Natural killer cell (primary cell): ENCODE data around the gene ZNF280C. TPM values are rescaled to one million over a fixed set of nuclear protein-coding genes. Genes with fewer than 3 reads are reported as not detected.

Source experiments
- ATAC-seq, 3 donors: fragments of 150-1000 bp in 2 of 3; fragments of 200-7000 bp in 1 of 3; cut with Tn5 transposase; 1 replicate in 1 of 3; 2 replicates in 2 of 3; pipeline ENCODE4 v1.10.0; 2021; ENCODE audit warnings: mild to moderate bottlenecking in 2 of 3, moderate library complexity in 2 of 3
- DNase-seq, 2 donors: peaks; one replicate each; pipeline versions ENCODE4 v3.0.0 to v3.0.0-alpha.2; 2013 to 2021; ENCODE audit warnings: mixed read lengths in 1 of 2
- H3K27ac ChIP-seq: one replicate; pipeline ENCODE4 v1.5.1; 2013; ENCODE audit warnings: mild to moderate bottlenecking, low read length
- H3K27me3 ChIP-seq: one replicate; pipeline ENCODE4 v1.6.1; 2013; ENCODE audit warnings: low read length; ENCODE audit not compliant: control insufficient read depth, insufficient read depth
- H3K36me3 ChIP-seq: one replicate; pipeline ENCODE4 v1.6.1; 2013; ENCODE audit warnings: low read length; ENCODE audit not compliant: control insufficient read depth, insufficient read depth
- H3K4me1 ChIP-seq: one replicate; pipeline ENCODE4 v1.6.1; 2013; ENCODE audit warnings: low read length; ENCODE audit not compliant: control insufficient read depth, insufficient read depth
- H3K4me3 ChIP-seq: one replicate; pipeline ENCODE4 v1.5.1; 2013; ENCODE audit warnings: low read length
- H3K9me3 ChIP-seq: one replicate; pipeline ENCODE4 v1.6.1; 2013; ENCODE audit warnings: low read length; ENCODE audit not compliant: control insufficient read depth, insufficient read depth
- H3K27ac Mint-ChIP-seq, 2 donors: one replicate each; pipeline ENCODE4 v1.8.0; 2022; ENCODE audit warnings: mild to moderate bottlenecking in 2 of 2, mixed read lengths in 2 of 2, moderate library complexity in 1 of 2
- H3K27me3 Mint-ChIP-seq, 2 donors: one replicate each; pipeline ENCODE4 v1.8.0; 2022; ENCODE audit warnings: low read depth in 2 of 2, mixed read lengths in 2 of 2
- H3K36me3 Mint-ChIP-seq: one replicate; pipeline ENCODE4 v1.8.0; 2022; ENCODE audit warnings: mixed read lengths
- H3K4me1 Mint-ChIP-seq, 2 donors: one replicate each; pipeline ENCODE4 v1.8.0; 2022; ENCODE audit warnings: mixed read lengths in 2 of 2
- H3K4me3 Mint-ChIP-seq: one replicate; pipeline ENCODE4 v1.8.0; 2022; ENCODE audit warnings: mild to moderate bottlenecking, moderate library complexity, mixed read lengths
- H3K9me3 Mint-ChIP-seq, 2 donors: one replicate each; pipeline ENCODE4 v1.8.0; 2022; ENCODE audit warnings: mixed read lengths in 2 of 2
- CTCF ChIP-seq: fragments of 200-600 bp; IDR thresholded peaks from one replicate; pipeline ENCODE4 v1.8.0; 2022; ENCODE audit warnings: antibody characterized with exemption
- WGBS: methylation state at CpG from one replicate; pipeline ENCODE4 v1.1.7; 2013; ENCODE audit warnings: missing lambda C conversion rate; ENCODE audit not compliant: insufficient coverage; 5-methylcytosine and 5-hydroxymethylcytosine counted together
- intact Hi-C: fragments of 100-400 bp; cut with micrococcal nuclease; formaldehyde crosslinking; loops from one replicate; pipeline ENCODE4 v1.14.2; 2022
- total RNA-seq, 4 donors: library from RNA; stranded (reverse); fragments of 120-200 nt in 1 of 4; gene quantifications; one replicate each; pipeline versions ENCODE4 v1.2.3 to v1.2.4, GENCODE V29; 2013 to 2022

Gene ZNF280C
- total RNA-seq, 3 donors from 2014 or later (not counting 1 experiment from before 2014, with no cell fraction given): 5.5 to 6.0 (median 5.8) TPM

- Histone ChIP-seq H3K4me1 (peaks cover 15% of the 10 kb centered on the region), H3K27ac (no peak overlapping the region), H3K36me3 (peaks cover 2% of the 10 kb centered on the region), H3K27me3 (no peaks in the 10 kb centered on the region), H3K4me3 (no peak overlapping the region), H3K9me3 (no peaks in the 10 kb centered on the region)
- H3K9me3 Mint-ChIP-seq: no peaks in the 10 kb centered on the region
- intact Hi-C loops: no loop called here
- ATAC-seq: no peak
- H3K4me1 Mint-ChIP-seq: peaks cover 5 to 15% of the 10 kb centered on the region in 2 donors
- H3K4me3 Mint-ChIP-seq: no peak overlapping the region
- no peak for DNase-seq
- WGBS: 79% methylated on average over 6 of the region's 11 CpGs
- TF ChIP-seq CTCF: no peak
- peak overlapping the region; percentile 39 to 70 for H3K27ac Mint-ChIP-seq
- H3K36me3 Mint-ChIP-seq: no peaks in the 10 kb centered on the region
- H3K27me3 Mint-ChIP-seq: no peaks in the 10 kb centered on the region
Measured at GRCh38 chrX:130184168-130184567, 84.5 kb downstream of the ZNF280C start.

GRCh38 chrX:130179579-130180215 lies 89.0 kb downstream of the ZNF280C start:
- Histone ChIP-seq H3K27ac (no peak overlapping the region), H3K27me3 (no peaks in the 10 kb centered on the region), H3K4me3 (no peak overlapping the region), H3K36me3 (peaks cover 2% of the 10 kb centered on the region), H3K4me1 (peaks cover 29% of the 10 kb centered on the region), H3K9me3 (no peaks in the 10 kb centered on the region)
- H3K4me3 Mint-ChIP-seq: no peak overlapping the region
- peak in 1 of 2 donors; percentile 71 for DNase-seq
- H3K27me3 Mint-ChIP-seq: no peaks in the 10 kb centered on the region
- no peaks in the 10 kb centered on the region for H3K9me3 Mint-ChIP-seq
- TF ChIP-seq CTCF: no peak
- no peaks in the 10 kb centered on the region for H3K36me3 Mint-ChIP-seq
- peak overlapping the region in 1 of 2 donors; percentile 28 for H3K27ac Mint-ChIP-seq
- intact Hi-C loops: no loop called here
- no peak for ATAC-seq
- H3K4me1 Mint-ChIP-seq: peaks cover 12 to 39% of the 10 kb centered on the region in 2 donors
- 65% methylated on average over 6 of the region's 7 CpGs for WGBS

- Histone ChIP-seq H3K36me3 (no peaks in the 10 kb centered on the region), H3K4me1 (peaks cover 30% of the 10 kb centered on the region), H3K27ac (no peak overlapping the region), H3K27me3 (no peaks in the 10 kb centered on the region), H3K4me3 (no peak overlapping the region), H3K9me3 (no peaks in the 10 kb centered on the region)
- H3K4me1 Mint-ChIP-seq: peaks cover 16 to 43% of the 10 kb centered on the region in 2 donors
- H3K9me3 Mint-ChIP-seq: no peaks in the 10 kb centered on the region
- intact Hi-C loops: no loop called here
- no peak overlapping the region for H3K4me3 Mint-ChIP-seq
- no peaks in the 10 kb centered on the region for H3K27me3 Mint-ChIP-seq
- H3K36me3 Mint-ChIP-seq: no peaks in the 10 kb centered on the region
- no peak overlapping the region for H3K27ac Mint-ChIP-seq
- ATAC-seq: no peak
- WGBS: 50% methylated on average over 1 of the region's 5 CpGs
- DNase-seq: no peak
- TF ChIP-seq CTCF: no peak
Measured at GRCh38 chrX:130179170-130179569, 89.5 kb downstream of the ZNF280C start.

- no peaks in the 10 kb centered on the region for H3K9me3 Mint-ChIP-seq
- H3K27ac Mint-ChIP-seq: peak overlapping the region in 1 of 2 donors; percentile 59
- H3K36me3 ChIP-seq: no peaks in the 10 kb centered on the region
- no peaks in the 10 kb centered on the region for H3K9me3 ChIP-seq
- DNase-seq: no peak
- H3K4me1 ChIP-seq: peaks cover 33% of the 10 kb centered on the region
- TF ChIP-seq CTCF: no peak
- 92% methylated on average over 4 of the region's 4 CpGs for WGBS
- H3K4me1 Mint-ChIP-seq: peaks cover 33 to 55% of the 10 kb centered on the region in 2 donors
- H3K36me3 Mint-ChIP-seq: no peaks in the 10 kb centered on the region
- H3K4me3 ChIP-seq: no peak overlapping the region
- intact Hi-C loops: no loop called here
- no peaks in the 10 kb centered on the region for H3K27me3 Mint-ChIP-seq
- H3K4me3 Mint-ChIP-seq: no peak overlapping the region
- no peaks in the 10 kb centered on the region for H3K27me3 ChIP-seq
- no peak overlapping the region for H3K27ac ChIP-seq
- ATAC-seq: no peak
Measured at GRCh38 chrX:130176942-130177341, 91.8 kb downstream of the ZNF280C start.
